Rectal smooth muscle tissue (tissue), 1 donor: ENCODE measurements around the gene TMEM200C.

Source experiments
- H3K27ac ChIP-seq: one replicate; pipeline ENCODE4 v1.7.0; 2013; ENCODE audit warnings: low read depth, low read length, inconsistent platforms
- H3K27me3 ChIP-seq: one replicate; pipeline ENCODE4 v1.7.0; 2013; ENCODE audit warnings: low read length; ENCODE audit not compliant: control insufficient read depth, insufficient read depth
- H3K36me3 ChIP-seq: one replicate; pipeline ENCODE4 v1.7.0; 2013; ENCODE audit warnings: low read length; ENCODE audit not compliant: control insufficient read depth, insufficient read depth
- H3K4me1 ChIP-seq: one replicate; pipeline ENCODE4 v1.7.0; 2013; ENCODE audit warnings: low read length; ENCODE audit not compliant: control insufficient read depth, insufficient read depth
- H3K4me3 ChIP-seq: one replicate; pipeline ENCODE4 v1.7.0; 2013; ENCODE audit warnings: low read length
- H3K9ac ChIP-seq: one replicate; pipeline ENCODE4 v1.7.0; 2013; ENCODE audit warnings: low read length

TMEM200C gene

DNA sequence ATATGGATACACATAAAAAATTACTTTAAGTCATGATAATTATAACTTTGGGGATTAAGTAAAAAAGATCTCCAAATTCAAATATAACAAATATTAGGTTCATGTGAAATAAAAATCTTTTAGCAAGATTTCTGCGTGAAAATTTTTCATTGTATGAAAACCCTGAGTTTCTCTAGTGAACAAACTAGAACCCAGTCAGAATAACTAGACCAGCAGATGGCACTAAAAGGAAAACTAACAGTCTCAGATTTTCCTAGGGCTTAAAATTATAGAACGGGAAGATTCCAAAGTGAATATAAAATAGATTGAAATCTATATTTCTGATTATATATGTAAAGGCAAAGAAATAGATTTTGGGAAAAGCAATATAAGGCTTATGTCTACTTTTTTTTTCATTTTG lies 43.3 kb downstream of the TMEM200C start:
- Histone ChIP-seq H3K36me3 (no peaks in the 10 kb centered on the region), H3K4me1 (no peaks in the 10 kb centered on the region), H3K27ac (no peak overlapping the region), H3K4me3 (no peak overlapping the region), H3K27me3 (no peaks in the 10 kb centered on the region), H3K9ac (no peak overlapping the region)

DNA sequence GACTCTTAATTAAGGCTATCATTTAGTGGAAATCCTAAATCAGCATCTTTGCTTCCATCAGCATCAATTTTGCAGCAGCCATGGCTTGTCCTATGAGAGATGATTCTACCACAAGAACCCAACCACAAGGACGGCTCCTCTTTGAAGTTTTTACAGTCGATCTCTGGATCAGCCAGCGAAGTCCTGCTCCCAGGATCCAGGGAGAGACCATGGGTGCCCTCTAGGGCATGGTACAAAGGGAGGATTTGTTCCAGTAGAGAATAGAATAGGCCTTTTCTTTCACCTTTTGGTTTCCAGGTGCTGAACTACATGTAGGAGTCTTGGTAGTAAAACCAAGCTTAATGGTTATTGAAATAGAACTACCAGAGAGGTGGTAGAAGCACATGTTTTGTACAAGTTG lies 52.7 kb downstream of the TMEM200C start:
- Histone ChIP-seq H3K36me3 (no peaks in the 10 kb centered on the region), H3K27me3 (no peaks in the 10 kb centered on the region), H3K9ac (no peak overlapping the region), H3K4me1 (no peaks in the 10 kb centered on the region), H3K4me3 (no peak overlapping the region), H3K27ac (no peak overlapping the region)

DNA sequence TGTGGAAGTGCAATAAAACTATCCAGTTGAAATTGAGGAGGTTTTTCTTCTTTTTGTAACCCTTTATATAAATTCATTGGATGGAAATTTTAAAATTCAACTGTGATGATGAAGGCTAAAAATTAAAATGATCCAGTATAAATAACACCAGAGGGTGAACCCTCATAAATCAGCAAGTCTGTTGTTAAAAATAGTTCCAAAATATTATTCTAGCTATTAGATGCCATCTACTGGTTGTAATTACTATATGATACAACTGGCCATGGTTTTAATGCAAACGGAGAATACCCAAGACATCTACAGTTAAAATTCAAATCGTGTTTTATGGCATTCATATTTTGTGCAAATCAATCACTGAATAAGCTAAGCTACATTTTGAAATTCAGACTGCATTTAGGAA lies 53.8 kb downstream of the TMEM200C start:
- Histone ChIP-seq H3K36me3 (no peaks in the 10 kb centered on the region), H3K27ac (no peak overlapping the region), H3K4me3 (no peak overlapping the region), H3K27me3 (no peaks in the 10 kb centered on the region), H3K9ac (no peak overlapping the region), H3K4me1 (no peaks in the 10 kb centered on the region)

DNA sequence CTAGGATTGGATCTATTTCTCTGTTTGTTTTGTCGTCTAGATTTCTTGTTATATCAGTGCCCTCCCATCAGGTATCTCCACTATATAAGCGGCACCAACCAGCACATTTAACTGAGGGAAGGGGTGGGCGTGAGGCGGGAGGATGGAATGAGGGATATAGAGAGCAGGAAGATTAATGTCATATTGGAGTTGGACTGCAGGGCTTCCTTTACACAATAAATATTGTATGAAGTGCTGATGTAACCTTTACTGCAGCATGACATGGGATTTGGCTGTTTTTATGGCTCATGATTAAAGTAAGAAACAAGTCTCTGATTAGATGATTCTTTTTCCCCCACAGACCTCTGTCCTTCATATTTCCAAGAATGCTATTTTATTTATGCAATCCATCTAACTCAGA lies 54.8 kb downstream of the TMEM200C start:
- Histone ChIP-seq H3K27me3 (no peaks in the 10 kb centered on the region), H3K4me1 (no peaks in the 10 kb centered on the region), H3K27ac (no peak overlapping the region), H3K36me3 (no peaks in the 10 kb centered on the region), H3K4me3 (no peak overlapping the region), H3K9ac (no peak overlapping the region)

DNA sequence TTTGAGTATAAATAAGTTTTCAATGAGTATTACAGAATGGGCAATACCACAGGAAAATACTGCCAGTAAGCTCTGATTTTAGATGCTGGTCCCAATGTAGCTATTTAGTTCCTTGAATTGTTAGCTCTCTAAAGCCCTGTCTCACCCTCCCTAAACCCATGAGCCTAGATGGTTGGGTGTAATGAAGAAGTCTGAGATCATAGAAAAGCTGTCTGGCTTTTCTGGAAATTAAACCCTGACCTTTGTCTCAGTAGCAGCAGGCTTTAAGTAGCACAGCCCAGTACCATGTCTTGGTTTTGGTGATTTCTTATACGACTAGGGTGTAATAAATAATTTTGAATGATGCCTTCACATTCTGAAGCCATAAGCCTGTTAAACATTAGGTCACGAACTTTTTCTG lies 55.3 kb downstream of the TMEM200C start:
- no peaks in the 10 kb centered on the region for H3K27me3 ChIP-seq
- no peak overlapping the region for H3K9ac ChIP-seq
- H3K27ac ChIP-seq, result no peak overlapping the region
- H3K4me1 ChIP-seq, result no peaks in the 10 kb centered on the region
- H3K36me3 ChIP-seq, result no peaks in the 10 kb centered on the region
- no peak overlapping the region for H3K4me3 ChIP-seq

DNA sequence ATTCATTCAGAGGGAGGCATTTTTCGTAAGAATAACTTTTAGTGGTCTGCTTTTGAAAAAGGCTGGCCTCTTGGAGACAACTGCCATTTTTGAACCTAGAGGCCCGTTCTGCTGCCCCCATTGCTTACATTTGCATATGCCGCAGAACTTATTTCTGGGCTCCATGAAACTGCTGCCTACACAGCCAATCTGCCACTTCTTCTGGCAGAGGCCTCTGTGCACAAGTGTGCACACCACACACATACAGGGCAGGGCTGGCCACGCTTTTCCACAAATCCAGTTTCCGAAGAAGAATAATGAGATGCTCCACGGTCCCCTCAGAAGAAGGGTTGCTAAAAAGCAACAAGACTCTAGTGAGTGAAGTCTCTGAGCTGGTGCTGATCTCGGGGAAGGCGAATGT lies 56.2 kb downstream of the TMEM200C start:
- Histone ChIP-seq H3K36me3 (no peaks in the 10 kb centered on the region), H3K27ac (no peak overlapping the region), H3K4me3 (no peak overlapping the region), H3K27me3 (no peaks in the 10 kb centered on the region), H3K4me1 (no peaks in the 10 kb centered on the region), H3K9ac (no peak overlapping the region)
